HepG2 (cell line): Measurements from ENCODE around the gene PIAS1. TPM values are rescaled to one million over a fixed set of nuclear protein-coding genes. Genes with fewer than 3 reads are reported as not detected.

Experiments used
- ATAC-seq: fragments of 200-7000 bp; cut with Tn5 transposase; 3 replicates; pipeline ENCODE4 v1.9.1; 2020; ENCODE audit warnings: mild to moderate bottlenecking, moderate library complexity
- BruUV-seq: library from RNA; stranded (reverse); fragments of 400-500 nt; replicated peaks from 2 replicates; lab custom pipeline; 2021; lab: Mats Ljungman, UMichigan
- CTCF ChIA-PET: fragments of 300-600 bp; formaldehyde crosslinking; extraction: SDS; loops from one replicate; lab custom pipeline; 2021; ENCODE audit warnings: low total read pairs, inconsistent platforms, low intra/inter-chr PET ratio; lab: Yijun Ruan, JAX
- POLR2A ChIA-PET: fragments of 350-600 bp; sonication (Branson Sonifier 250); formaldehyde crosslinking; loops from one replicate; lab custom pipeline; 2020; ENCODE audit warnings: antibody characterized with exemption, inconsistent platforms; lab: Yijun Ruan, JAX
- DNase-seq: peaks from one replicate; pipeline ENCODE4 v3.0.0-alpha.2; 2015; ENCODE audit warnings: low spot score
- FAIRE-seq: peaks from 3 replicates; lab custom pipeline; 2011; peaks lifted over from hg19 to GRCh38; lab: Jason Lieb, UNC
- H2AFZ ChIP-seq: one replicate; pipeline ENCODE4 v1.6.1; 2011; ENCODE audit warnings: low read length, inconsistent platforms
- H3K27ac ChIP-seq: fragments of 300-600 bp; 3 replicates; pipeline ENCODE4 v1.8.0; 2011; ENCODE audit warnings: mixed run types, mild to moderate bottlenecking, mixed read lengths, low read length, inconsistent platforms; ENCODE audit not compliant: insufficient read depth; ENCODE audit errors: extremely low read length
- H3K27me3 ChIP-seq, 2 experiments: fragments of 200-600 bp in 1 of 2; 2 replicates in 1 of 2; 3 replicates in 1 of 2; pipeline versions ENCODE4 v1.6.0 to v1.8.0; 2011; ENCODE audit warnings: low read length in 2 of 2, mild to moderate bottlenecking in 2 of 2, moderate library complexity in 2 of 2, inconsistent platforms in 1 of 2; ENCODE audit not compliant: insufficient read depth in 2 of 2, control insufficient read depth in 1 of 2
- H3K36me3 ChIP-seq, 2 experiments: fragments of 200-600 bp in 1 of 2; replicated peaks in 1 of 2; 2 replicates in 1 of 2; 3 replicates in 1 of 2; pipeline versions ENCODE4 v1.5.1 to v1.8.0; 2011; ENCODE audit warnings: low read length in 2 of 2, inconsistent platforms in 1 of 2; ENCODE audit not compliant: insufficient read depth in 2 of 2, control insufficient read depth in 1 of 2
- H3K4me1 ChIP-seq: 2 replicates; pipeline ENCODE4 v1.5.1; 2012; ENCODE audit warnings: low read length, inconsistent platforms; ENCODE audit not compliant: insufficient read depth
- H3K4me2 ChIP-seq: 2 replicates; pipeline ENCODE4 v1.6.0; 2011; ENCODE audit warnings: low read depth, low read length, inconsistent platforms
- H3K4me3 ChIP-seq, 3 experiments: fragments of 200-600 bp in 1 of 3; sonication (generic), shearing (Covaris generic) in 1 of 3; replicated peaks in 1 of 3; 2 replicates each; pipeline ENCODE4 v1.5.1; 2011 to 2016; ENCODE audit warnings: low read length in 3 of 3, inconsistent platforms in 2 of 3, low read depth in 2 of 3, mild to moderate bottlenecking in 2 of 3, control low read depth in 1 of 3, mixed read lengths in 1 of 3; ENCODE audit not compliant: insufficient read depth in 1 of 3
- H3K79me2 ChIP-seq: one replicate; pipeline ENCODE4 v1.6.1; 2011; ENCODE audit warnings: low read length, inconsistent platforms; ENCODE audit not compliant: insufficient read depth
- H3K9ac ChIP-seq: 2 replicates; pipeline ENCODE4 v1.6.0; 2011; ENCODE audit warnings: mild to moderate bottlenecking, low read depth, low read length, inconsistent platforms; ENCODE audit not compliant: insufficient read depth
- H3K9me3 ChIP-seq: 2 replicates; pipeline ENCODE4 v1.5.1; 2012; ENCODE audit warnings: mild to moderate bottlenecking, low read length
- H4K20me1 ChIP-seq: 2 replicates; pipeline ENCODE4 v1.6.0; 2011; ENCODE audit warnings: inconsistent platforms, mild to moderate bottlenecking, low read length, moderate library complexity; ENCODE audit not compliant: insufficient read depth
- AGO2 ChIP-seq: fragments of 200-400 bp; formaldehyde crosslinking; optimal IDR thresholded peaks from 2 replicates; pipeline ENCODE3; 2017; ENCODE audit warnings: mild to moderate bottlenecking, low read depth, low read length, moderate library complexity
- FLYWCH1 ChIP-seq: sonication (generic); formaldehyde crosslinking; IDR thresholded peaks from 2 replicates; pipeline ENCODE4 v1.8.1; 2023; ENCODE audit warnings: mild to moderate bottlenecking, missing genetic modification reagents
- HDAC2 ChIP-seq: sonication (generic); formaldehyde crosslinking; IDR thresholded peaks from 2 replicates; pipeline ENCODE4 v1.4.0; 2020; ENCODE audit warnings: missing genetic modification reagents
- KAT2B ChIP-seq: fragments of 150-350 bp; IDR thresholded peaks from 2 replicates; pipeline ENCODE4 v1.6.1; 2014; ENCODE audit warnings: low read depth, low read length, borderline replicate concordance
- PCBP2 ChIP-seq: fragments of 200-400 bp; formaldehyde crosslinking; optimal IDR thresholded peaks from 2 replicates; pipeline ENCODE3; 2018; ENCODE audit warnings: low read length, low read depth; ENCODE audit not compliant: poor library complexity, severe bottlenecking
- ZFP62 ChIP-seq: sonication (generic); formaldehyde crosslinking; IDR thresholded peaks from 2 replicates; pipeline ENCODE4 v1.4.0; 2020; ENCODE audit warnings: missing genetic modification reagents
- ZNF136 ChIP-seq: sonication (generic); formaldehyde crosslinking; IDR thresholded peaks from 2 replicates; pipeline ENCODE4 v1.8.1; 2022; ENCODE audit warnings: low read depth, mild to moderate bottlenecking, moderate library complexity, missing genetic modification reagents
- ZNF414 ChIP-seq: sonication (generic); formaldehyde crosslinking; IDR thresholded peaks from 2 replicates; pipeline ENCODE4 v1.5.0; 2020; ENCODE audit warnings: missing genetic modification reagents
- ZNF563 ChIP-seq: sonication (generic); formaldehyde crosslinking; IDR thresholded peaks from 2 replicates; pipeline ENCODE4 v1.8.0; 2022; ENCODE audit warnings: mild to moderate bottlenecking, moderate library complexity, missing genetic modification reagents
- ZSCAN22 ChIP-seq: sonication (generic); formaldehyde crosslinking; IDR thresholded peaks from 2 replicates; pipeline ENCODE4 v1.4.0; 2020; ENCODE audit warnings: mild to moderate bottlenecking, missing genetic modification reagents
- WGBS: methylation state at CpG from one replicate; pipeline ENCODE4 v1.1.6; 2017; ENCODE audit warnings: low lambda C conversion rate; 5-methylcytosine and 5-hydroxymethylcytosine counted together
- in situ Hi-C: cut with HindIII; loops from 2 replicates; pipeline ENCODE4 v1.10.0; 2017; ENCODE audit warnings: low pct_unique_long_range_greater_than_20kb; ENCODE audit not compliant: extremely low pct_ligation_motif_present
- intact Hi-C: fragments of 100-400 bp; cut with micrococcal nuclease; formaldehyde crosslinking; loops from one replicate; pipeline ENCODE4 v1.10.0; 2022; ENCODE audit not compliant: unreplicated experiment
- polyA plus RNA-seq, 8 experiments: library from polyadenylated mRNA; depleted of rRNA in 3 of 8; stranded (reverse) in 7 of 8; unstranded in 1 of 8; fragments of >200 nt; fragmentation: Illumina TruSeq in 4 of 8; extraction: Trizol in 4 of 8; gene quantifications; 2 replicates each; pipeline versions ENCODE4 v1.2.1 to v1.2.3, GENCODE V29; 2011 to 2016; ENCODE audit warnings: low read depth in 4 of 8, missing spikeins in 1 of 8, mixed read lengths in 1 of 8; ENCODE audit not compliant: insufficient read depth in 1 of 8
- total RNA-seq, 5 experiments: library from RNA; depleted of rRNA; stranded (reverse); fragments of >200 nt; fragmentation: Illumina TruSeq; extraction: Trizol; gene quantifications; 2 replicates each; pipeline ENCODE4 v1.2.3, GENCODE V29; 2016; ENCODE audit warnings: low read depth in 1 of 5
- TF ChIP-seq, protein P1 (sequence below): sonication (generic); formaldehyde crosslinking; IDR thresholded peaks from 2 replicates; pipeline ENCODE4 v1.5.1; 2020; ENCODE audit warnings: mild to moderate bottlenecking, missing genetic modification reagents, borderline replicate concordance

PIAS1 gene
- total and polyA plus RNA-seq, 2 of the 13 experiments (the other 11 are each of a cell fraction or from before 2014, with no cell fraction given) = 20.7 to 33.7 TPM

DNA sequence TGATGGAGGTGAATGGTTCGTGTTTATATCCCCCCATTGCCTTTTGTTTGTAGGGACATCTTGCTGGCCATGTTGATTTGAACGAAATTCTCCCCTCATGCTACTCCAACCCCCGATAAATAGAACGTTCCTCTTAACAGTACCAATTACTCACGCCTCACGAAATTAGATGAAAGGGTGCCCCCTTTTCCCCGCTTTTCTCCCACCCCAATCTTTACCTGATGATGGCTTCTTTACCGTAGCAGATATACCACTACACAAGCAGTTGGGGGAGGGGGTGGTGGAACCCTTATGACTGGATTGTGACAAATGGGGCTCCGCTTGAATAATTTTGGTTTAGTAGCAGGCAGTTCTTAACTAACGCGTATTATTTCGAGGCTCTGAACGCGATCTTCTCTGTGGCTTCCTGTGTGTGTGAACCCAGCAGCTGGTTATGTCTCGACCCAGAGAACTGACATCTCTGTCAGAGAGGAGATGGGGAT, 1.1 kb downstream of the PIAS1 start:
- H3K27ac ChIP-seq = peak overlapping the region; percentile 94
- intact Hi-C loops (loop anchor here (2.0 to 10.0 kb wide), 3 partner anchors 44 to 108 kb away; no protein-coding TSS in a partner anchor), in situ Hi-C loops (no loop called here)
- 0% methylated on average over 15 of the region's 15 CpGs for WGBS
- H3K4me1 ChIP-seq = peaks cover 51% of the 10 kb centered on the region
- H2AFZ ChIP-seq = no peak overlapping the region
- H3K9me3 ChIP-seq = no peaks in the 10 kb centered on the region
- POLR2A ChIA-PET = interaction anchor here (0.8 to 2.0 kb wide), 4 partner anchors 9 to 140 kb away, joined by 3 to 23 read pairs (median 12); no protein-coding TSS in a partner anchor
- ATAC-seq = no peak
- peaks cover 56% of the 10 kb centered on the region for H3K79me2 ChIP-seq
- TSS peak; percentile 47 for BruUV-seq
- peaks cover 32% of the 10 kb centered on the region for H4K20me1 ChIP-seq
- no peak for DNase-seq
- CTCF ChIA-PET = no interaction called here
- H3K27me3 ChIP-seq = no peaks in the 10 kb centered on the region
- H3K9ac ChIP-seq = peak overlapping the region; percentile 83
- peak overlapping the region; percentile 86 for H3K4me2 ChIP-seq
- H3K4me3 ChIP-seq = peak overlapping the region; percentile 87 to 100 (median 94)
- 0 out of 2 replicates have a peak, but pooled peaks have one; percentile 11 for TF ChIP-seq ZNF414 (CRISPR knock-in tag)
- no peak for TF ChIP-seq HDAC2 (CRISPR knock-in tag)
- TF ChIP-seq FLYWCH1 = no peak
- TF ChIP-seq ZSCAN22 (CRISPR knock-in tag) = no peak
- TF ChIP-seq AGO2 = no peak
- no peak for FAIRE-seq
- H3K36me3 ChIP-seq = 0 out of 5 replicates have a peak, but pooled peaks cover 0 to 3% of the 10 kb centered on the region in 2 experiments

DNA sequence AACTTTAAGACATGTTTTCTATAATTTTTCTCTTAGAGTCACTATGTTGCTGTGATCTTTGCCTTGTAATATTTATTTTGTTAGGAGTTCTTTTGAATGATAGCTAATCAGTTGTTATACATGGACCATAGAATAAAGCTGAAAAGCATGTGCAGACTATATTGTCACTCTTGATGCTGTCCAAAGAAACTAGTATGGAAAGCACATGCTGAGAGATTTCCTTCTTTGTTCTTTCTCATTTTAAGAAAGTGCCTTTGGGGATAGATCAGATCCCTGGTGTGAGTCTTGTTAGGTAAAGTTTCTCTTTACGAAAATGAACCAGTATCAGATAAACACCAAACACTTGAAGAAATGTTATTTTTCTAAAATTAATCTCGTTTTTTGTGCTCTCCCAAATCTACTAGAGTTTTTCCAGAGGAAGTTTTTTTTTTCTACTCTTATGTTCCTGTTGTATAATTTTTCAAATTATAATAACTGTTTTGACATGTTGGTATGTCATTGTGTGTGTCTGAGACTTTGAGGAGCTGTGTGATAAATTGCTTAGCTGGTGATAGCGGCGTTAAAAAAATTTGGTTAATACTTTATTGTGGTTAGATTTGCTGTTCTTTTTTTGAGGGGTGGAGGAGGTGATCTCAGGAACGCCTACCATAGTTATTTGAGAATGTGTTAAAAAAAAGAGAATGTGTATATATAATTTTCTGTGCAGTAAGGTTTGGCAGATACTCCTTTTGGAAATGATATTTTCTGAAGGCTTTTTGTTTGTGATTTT, 2.2 kb downstream of the PIAS1 start:
- Histone ChIP-seq H2AFZ (no peak overlapping the region), H3K9ac (peak overlapping the region; percentile 83; the same call in 1 of the 2 replicates), H3K4me2 (peak overlapping the region; percentile 86), H3K36me3 (0 out of 5 replicates have a peak, but pooled peaks cover 0 to 3% of the 10 kb centered on the region in 2 experiments), H3K9me3 (no peaks in the 10 kb centered on the region), H3K79me2 (peaks cover 65% of the 10 kb centered on the region), H3K4me1 (peaks cover 50% of the 10 kb centered on the region), H4K20me1 (peaks cover 32% of the 10 kb centered on the region), H3K4me3 (peak overlapping the region; percentile 87 to 100 (median 94); a peak in 5 of 6 replicates), H3K27ac (no peak overlapping the region), H3K27me3 (no peaks in the 10 kb centered on the region)
- no peak for DNase-seq
- ATAC-seq = no peak
- BruUV-seq = no TSS peak
- intact Hi-C loops (loop anchor here (5.0 to 10.0 kb wide), 2 partner anchors 99 to 109 kb away; no protein-coding TSS in a partner anchor), in situ Hi-C loops (no loop called here)
- FAIRE-seq = no peak
- WGBS = 41% methylated on average over 5 of the region's 5 CpGs
- CTCF ChIA-PET = no interaction called here
- POLR2A ChIA-PET = no interaction called here
- TF ChIP-seq, protein P1, sequence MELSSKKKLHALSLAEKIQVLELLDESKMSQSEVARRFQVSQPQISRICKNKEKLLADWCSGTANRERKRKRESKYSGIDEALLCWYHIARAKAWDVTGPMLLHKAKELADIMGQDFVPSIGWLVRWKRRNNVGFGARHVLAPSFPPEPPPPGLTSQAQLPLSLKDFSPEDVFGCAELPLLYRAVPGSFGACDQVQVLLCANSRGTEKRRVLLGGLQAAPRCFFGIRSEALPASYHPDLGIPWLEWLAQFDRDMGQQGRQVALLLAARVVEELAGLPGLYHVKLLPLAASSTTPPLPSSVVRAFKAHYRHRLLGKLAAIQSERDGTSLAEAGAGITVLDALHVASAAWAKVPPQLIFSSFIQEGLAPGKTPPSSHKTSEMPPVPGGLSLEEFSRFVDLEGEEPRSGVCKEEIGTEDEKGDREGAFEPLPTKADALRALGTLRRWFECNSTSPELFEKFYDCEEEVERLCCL (CRISPR knock-in tag) = no peak
- no peak for TF ChIP-seq KAT2B
- TF ChIP-seq ZFP62 (CRISPR knock-in tag) = no peak
- no peak for TF ChIP-seq ZNF136
- no peak for TF ChIP-seq PCBP2
- no peak for TF ChIP-seq ZNF563 (CRISPR knock-in tag)
